ENCODE results near the gene MICAL3.

GRCh38 chr22:17873116-17873515 lies 151.2 kb downstream of the MICAL3 start:
- TF ChIP-seq CTCF (IDR thresholded peaks at IDR 0.05) (no peak), ZFX (IDR thresholded peaks at IDR 0.05; ENCODE audit: borderline replicate concordance) (no peak)
